Endothelial cell of umbilical vein (primary cell): ENCODE results near the gene ADAMTSL2. TPM values are rescaled to one million over a fixed set of nuclear protein-coding genes. Genes with fewer than 3 reads are reported as not detected.

ENCODE experiments used
- BruUV-seq: library from RNA; stranded (reverse); fragments of 400-500 nt; replicated peaks from 2 replicates; lab custom pipeline; 2021; lab: Mats Ljungman, UMichigan
- CTCF ChIA-PET: fragments of 300-600, 350-600 bp; sonication (Branson Sonifier 250); formaldehyde crosslinking; loops from one replicate; lab custom pipeline; 2021; ENCODE audit warnings: antibody characterized with exemption, inconsistent platforms; lab: Charles Lee
- POLR2A ChIA-PET: fragments of 300-600, 350-600 bp; sonication (Branson Sonifier 250); formaldehyde crosslinking; loops from one replicate; lab custom pipeline; 2021; ENCODE audit warnings: antibody characterized with exemption, inconsistent platforms; lab: Charles Lee
- DNase-seq: peaks from one replicate; pipeline ENCODE4 v3.0.0-alpha.2; 2011; ENCODE audit warnings: low read depth, low spot score
- FAIRE-seq: peaks from 2 replicates; lab custom pipeline; 2011; peaks lifted over from hg19 to GRCh38; lab: Jason Lieb, UNC
- H2AFZ ChIP-seq: 2 replicates; pipeline ENCODE4 v1.6.0; 2012; ENCODE audit warnings: low read depth, low read length, control low read depth, inconsistent platforms
- H3K27ac ChIP-seq: 2 replicates; pipeline ENCODE4 v1.5.1; 2011; ENCODE audit warnings: low read depth, mild to moderate bottlenecking, control low read depth, low read length, moderate library complexity; ENCODE audit not compliant: insufficient read depth
- H3K27me3 ChIP-seq, 2 experiments: 2 replicates each; pipeline versions ENCODE4 v1.6.0 to v1.6.1; 2011; ENCODE audit warnings: low read length in 2 of 2, mixed read lengths in 1 of 2; ENCODE audit not compliant: control insufficient read depth in 2 of 2, insufficient read depth in 2 of 2
- H3K36me3 ChIP-seq, 2 experiments: 2 replicates in 1 of 2; 3 replicates in 1 of 2; pipeline ENCODE4 v1.5.1; 2011; ENCODE audit warnings: low read length in 2 of 2, mild to moderate bottlenecking in 1 of 2, moderate library complexity in 1 of 2; ENCODE audit not compliant: control insufficient read depth in 2 of 2, insufficient read depth in 2 of 2; ENCODE audit errors: extremely low read depth in 1 of 2
- H3K4me1 ChIP-seq: 3 replicates; pipeline ENCODE4 v1.5.1; 2011; ENCODE audit warnings: mild to moderate bottlenecking, low read length; ENCODE audit not compliant: control insufficient read depth, insufficient read depth; ENCODE audit errors: extremely low read depth
- H3K4me2 ChIP-seq: 2 replicates; pipeline ENCODE4 v1.6.1; 2011; ENCODE audit warnings: low read length, control low read depth, mixed read lengths; ENCODE audit not compliant: insufficient read depth
- H3K4me3 ChIP-seq, 3 experiments: fragments of 200-600 bp in 1 of 3; sonication (generic), shearing (Covaris generic) in 1 of 3; replicated peaks in 1 of 3; 2 replicates each; pipeline ENCODE4 v1.5.1; 2011 to 2016; ENCODE audit warnings: control low read depth in 3 of 3, low read length in 3 of 3, mild to moderate bottlenecking in 2 of 3, inconsistent platforms in 1 of 3, low read depth in 1 of 3, moderate library complexity in 1 of 3; ENCODE audit not compliant: insufficient read depth in 1 of 3
- H3K79me2 ChIP-seq: 2 replicates; pipeline ENCODE4 v1.6.0; 2012; ENCODE audit warnings: low read length, inconsistent platforms; ENCODE audit not compliant: control insufficient read depth, insufficient read depth
- H3K9ac ChIP-seq: replicated peaks from 2 replicates; pipeline ENCODE3; 2011; ENCODE audit warnings: low read length, control low read depth; ENCODE audit not compliant: insufficient read depth; ENCODE audit errors: extremely low read depth
- H3K9me1 ChIP-seq: replicated peaks from 3 replicates; pipeline ENCODE4 v1.6.0; 2011; ENCODE audit warnings: mild to moderate bottlenecking, low read length; ENCODE audit not compliant: control insufficient read depth, insufficient read depth; ENCODE audit errors: extremely low read depth
- H3K9me3 ChIP-seq: replicated peaks from 2 replicates; pipeline ENCODE4 v1.5.1; 2012; ENCODE audit warnings: low read length, inconsistent platforms; ENCODE audit not compliant: control insufficient read depth, insufficient read depth
- H4K20me1 ChIP-seq: replicated peaks from 2 replicates; pipeline ENCODE3; 2011; ENCODE audit warnings: mild to moderate bottlenecking, low read length; ENCODE audit not compliant: control insufficient read depth, insufficient read depth; ENCODE audit errors: extremely low read depth
- EZH2 ChIP-seq: IDR thresholded peaks from 2 replicates; pipeline ENCODE4 v1.6.1; 2012; ENCODE audit warnings: borderline replicate concordance, low read depth, mild to moderate bottlenecking, moderate library complexity, low read length, inconsistent platforms; ENCODE audit not compliant: severe bottlenecking
- FOS ChIP-seq: IDR thresholded peaks from 2 replicates; pipeline ENCODE4 v1.6.1; 2011; ENCODE audit warnings: mild to moderate bottlenecking, low read length, moderate library complexity, borderline replicate concordance; ENCODE audit not compliant: insufficient read depth
- GATA2 ChIP-seq: IDR thresholded peaks from 2 replicates; pipeline ENCODE4 v1.7.0; 2011; ENCODE audit warnings: low read depth, mild to moderate bottlenecking, moderate library complexity, mixed read lengths, low read length; ENCODE audit not compliant: insufficient read length, insufficient read depth
- JUN ChIP-seq: IDR thresholded peaks from 2 replicates; pipeline ENCODE4 v1.6.1; 2011; ENCODE audit warnings: borderline replicate concordance, low read depth; ENCODE audit not compliant: insufficient read length, insufficient read depth
- MYC ChIP-seq: IDR thresholded peaks from one replicate; pipeline ENCODE4 v1.6.1; 2011; ENCODE audit warnings: mild to moderate bottlenecking, low read depth, low read length
- POLR2A ChIP-seq: IDR thresholded peaks from 2 replicates; pipeline ENCODE4 v1.6.1; 2012; ENCODE audit warnings: low read depth, mild to moderate bottlenecking, control low read depth, low read length
- POLR2AphosphoS5 ChIP-seq: IDR thresholded peaks from 2 replicates; pipeline ENCODE4 v1.6.1; 2012; ENCODE audit warnings: low read depth, mild to moderate bottlenecking, control low read depth, low read length, moderate library complexity; ENCODE audit not compliant: insufficient read depth
- dilution Hi-C: fragments of 300-500 bp; cut with MboI; formaldehyde crosslinking; loops from one replicate; pipeline ENCODE4 v1.15.0; 2019; ENCODE audit warnings: low sequenced_read_pairs; ENCODE audit not compliant: extremely low pct_ligation_motif_present
- intact Hi-C: fragments of 100-400 bp; cut with micrococcal nuclease; formaldehyde crosslinking; loops from one replicate; pipeline ENCODE4 v1.10.0; 2022
- polyA plus RNA-seq, 4 experiments: library from polyadenylated mRNA; depleted of rRNA in 3 of 4; stranded (reverse) in 3 of 4; unstranded in 1 of 4; fragments of >200 nt; gene quantifications; 2 replicates each; pipeline versions ENCODE4 v1.2.1 to v1.2.3, GENCODE V29; 2011 to 2012; ENCODE audit warnings: missing spikeins in 1 of 4
- total RNA-seq: library from RNA; stranded (reverse); gene quantifications from 2 replicates; pipeline ENCODE4 v1.2.3, GENCODE V29; 2021
- TF ChIP-seq, protein P1 (sequence below), 2 donors: IDR thresholded peaks; 1 replicate in 1 of 2; 2 replicates in 1 of 2; pipeline ENCODE4 v1.5.1; 2011; ENCODE audit warnings: low read length in 2 of 2, mild to moderate bottlenecking in 2 of 2, moderate library complexity in 2 of 2, control low read depth in 1 of 2, inconsistent platforms in 1 of 2, low read depth in 1 of 2; ENCODE audit not compliant: insufficient read depth in 1 of 2; ENCODE audit errors: extremely low read depth in 1 of 2
- TF ChIP-seq, protein P2 (sequence below): IDR thresholded peaks from 2 replicates; pipeline ENCODE4 v1.6.1; 2011; ENCODE audit not compliant: insufficient read depth, insufficient read length

ADAMTSL2 gene
- total and polyA plus RNA-seq, 2 donors (not counting 3 experiments of a cell fraction or from before 2014, with no cell fraction given), result not detected

DNA sequence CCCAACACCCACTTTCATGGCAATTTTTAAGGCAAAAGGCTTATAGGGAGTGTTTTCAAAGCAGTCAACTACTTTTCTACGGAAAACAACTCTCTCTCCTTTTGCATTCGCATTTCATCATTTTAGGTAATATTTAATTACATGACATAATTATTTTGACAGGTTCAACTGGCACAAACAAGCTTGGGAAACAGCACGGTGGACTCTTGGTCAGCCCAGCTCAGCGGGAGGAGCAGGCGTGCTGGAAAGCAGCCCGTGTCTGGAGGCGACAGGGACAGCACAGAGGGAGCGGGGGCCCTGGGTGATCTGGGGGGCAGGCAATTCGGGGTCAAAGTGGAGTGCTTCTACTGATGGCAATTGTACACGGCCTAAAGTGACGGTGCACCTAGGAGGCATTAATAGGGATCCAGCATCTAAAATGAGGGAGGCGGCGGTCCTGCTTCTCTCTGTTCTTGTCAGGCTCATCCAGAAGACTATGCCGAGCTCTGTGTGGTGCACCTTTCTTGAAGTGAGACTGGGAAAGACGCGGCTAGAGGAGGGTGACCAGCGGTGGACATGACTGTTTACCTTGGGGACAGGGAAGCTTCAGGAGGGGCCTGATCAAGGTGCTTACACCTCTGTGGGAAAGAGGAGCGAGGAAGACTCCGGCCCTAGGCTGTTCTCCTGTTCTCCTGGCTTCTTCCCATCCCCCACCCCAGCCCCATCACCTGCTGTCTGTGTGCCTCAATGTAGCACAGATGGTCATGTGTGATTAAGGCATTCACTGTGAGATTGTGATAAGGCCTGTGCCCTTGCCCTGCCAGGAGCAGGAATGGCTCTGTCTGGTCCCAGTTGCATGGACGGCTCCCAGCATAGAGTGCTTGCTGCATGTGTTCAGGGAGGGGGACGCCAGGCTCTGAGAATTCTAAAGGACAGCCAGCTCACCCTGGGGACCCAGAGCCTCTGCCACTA lies 13.1 kb upstream of the ADAMTSL2 start:
- BruUV-seq, result no TSS peak
- H3K9ac ChIP-seq, result no peak overlapping the region
- no peak overlapping the region for H3K4me2 ChIP-seq
- H3K9me3 ChIP-seq, result no peaks in the 10 kb centered on the region
- ChIA-PET CTCF (no interaction called here), POLR2A (no interaction called here)
- H3K9me1 ChIP-seq, result no peaks in the 10 kb centered on the region
- H3K4me1 ChIP-seq, result no peaks in the 10 kb centered on the region
- no peaks in the 10 kb centered on the region for H3K79me2 ChIP-seq
- H2AFZ ChIP-seq, result no peak overlapping the region
- dilution Hi-C loops, result no loop called here
- FAIRE-seq (no peak), DNase-seq (no peak)
- H3K27me3 ChIP-seq, result no peaks in the 10 kb centered on the region
- intact Hi-C loops, result no loop called here
- H3K36me3 ChIP-seq, result no peaks in the 10 kb centered on the region
- TF ChIP-seq FOS (no peak), MYC (no peak), POLR2AphosphoS5 (no peak), EZH2 (no peak), JUN (no peak), POLR2A (no peak), GATA2 (no peak)
- TF ChIP-seq, protein P1, sequence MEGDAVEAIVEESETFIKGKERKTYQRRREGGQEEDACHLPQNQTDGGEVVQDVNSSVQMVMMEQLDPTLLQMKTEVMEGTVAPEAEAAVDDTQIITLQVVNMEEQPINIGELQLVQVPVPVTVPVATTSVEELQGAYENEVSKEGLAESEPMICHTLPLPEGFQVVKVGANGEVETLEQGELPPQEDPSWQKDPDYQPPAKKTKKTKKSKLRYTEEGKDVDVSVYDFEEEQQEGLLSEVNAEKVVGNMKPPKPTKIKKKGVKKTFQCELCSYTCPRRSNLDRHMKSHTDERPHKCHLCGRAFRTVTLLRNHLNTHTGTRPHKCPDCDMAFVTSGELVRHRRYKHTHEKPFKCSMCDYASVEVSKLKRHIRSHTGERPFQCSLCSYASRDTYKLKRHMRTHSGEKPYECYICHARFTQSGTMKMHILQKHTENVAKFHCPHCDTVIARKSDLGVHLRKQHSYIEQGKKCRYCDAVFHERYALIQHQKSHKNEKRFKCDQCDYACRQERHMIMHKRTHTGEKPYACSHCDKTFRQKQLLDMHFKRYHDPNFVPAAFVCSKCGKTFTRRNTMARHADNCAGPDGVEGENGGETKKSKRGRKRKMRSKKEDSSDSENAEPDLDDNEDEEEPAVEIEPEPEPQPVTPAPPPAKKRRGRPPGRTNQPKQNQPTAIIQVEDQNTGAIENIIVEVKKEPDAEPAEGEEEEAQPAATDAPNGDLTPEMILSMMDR (IDR thresholded peaks at IDR 0.05; ENCODE audit: extremely low read depth in 1 of 2, insufficient read depth in 1 of 2, low read depth in 1 of 2, low read length in 2 of 2), result no peak
- TF ChIP-seq, protein P2, sequence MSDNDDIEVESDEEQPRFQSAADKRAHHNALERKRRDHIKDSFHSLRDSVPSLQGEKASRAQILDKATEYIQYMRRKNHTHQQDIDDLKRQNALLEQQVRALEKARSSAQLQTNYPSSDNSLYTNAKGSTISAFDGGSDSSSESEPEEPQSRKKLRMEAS, result no peak
- no peak overlapping the region for H3K4me3 ChIP-seq
- H3K27ac ChIP-seq, result no peak overlapping the region
- H4K20me1 ChIP-seq, result no peaks in the 10 kb centered on the region
